NCI-H2196 treated with DMSO at 0.1 percent for 48 hours (cell line): Measurements from ENCODE around the gene SEMA3A.
A peak's percentile ranks its signal among the peaks of the same experiment; 100 is the strongest.
"Not testable (repeated sequence)": the region's sequence is repeated elsewhere in the genome, so short reads cannot be mapped to it uniquely, and the experiment has no call there.

ENCODE experiments used
- DNase-seq: peaks from one replicate; lab custom pipeline; 2025; ENCODE audit not compliant: unreplicated experiment; lab: John Stamatoyannopoulos, UW

Gene SEMA3A

GRCh38 chr7:84069999-84070500 lies 124.5 kb downstream of the SEMA3A start:
- DNase-seq = no peak

GRCh38 chr7:84069033-84069432 lies 125.6 kb downstream of the SEMA3A start:
- no peak for DNase-seq

DNA sequence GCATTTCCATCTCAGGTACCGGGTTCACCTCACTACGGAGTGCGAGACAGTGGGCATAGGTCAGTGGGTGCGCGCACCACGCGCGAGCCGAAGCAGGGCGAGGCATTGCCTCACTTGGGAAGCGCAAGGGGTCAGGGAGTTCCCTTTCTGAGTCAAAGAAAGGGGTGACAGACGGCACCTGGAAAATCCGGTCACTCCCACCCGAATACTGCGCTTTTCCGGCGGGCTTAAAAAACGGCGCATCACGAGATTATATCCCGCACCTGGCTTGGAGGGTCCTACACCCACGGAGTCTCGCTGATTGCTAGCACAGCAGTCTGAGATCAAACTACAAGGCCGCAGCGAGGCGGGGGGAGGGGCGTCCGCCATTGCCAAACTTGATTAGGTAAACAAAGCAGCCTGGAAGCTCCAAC lies 132.1 kb downstream of the SEMA3A start:
- not testable (repeated sequence) for DNase-seq

DNA sequence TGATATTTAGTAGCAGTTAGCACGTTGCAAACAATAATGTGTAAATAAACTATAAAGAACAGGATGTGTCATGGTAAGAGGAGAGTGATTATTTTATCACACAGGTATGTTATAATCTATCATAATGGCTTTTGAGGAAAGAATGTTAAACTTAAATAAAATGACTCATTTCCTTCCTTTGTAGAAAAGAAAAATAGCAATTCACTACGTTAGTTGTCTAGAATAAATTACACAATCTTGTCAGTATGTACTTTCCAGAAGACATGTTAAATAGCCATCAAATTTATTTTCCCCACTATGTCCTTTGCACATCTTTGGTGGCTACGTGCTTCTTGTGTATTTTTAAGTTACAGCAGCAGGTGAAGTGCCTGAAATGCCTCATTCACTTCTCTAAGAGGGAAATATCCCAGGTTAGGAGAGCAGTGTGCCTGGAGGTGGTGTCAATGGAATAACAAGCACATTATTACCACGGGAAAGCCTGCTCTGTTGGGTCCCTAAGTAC lies 133.8 kb downstream of the SEMA3A start:
- DNase-seq = no peak

- no peak for DNase-seq
Observed at GRCh38 chr7:84060000-84060399, 134.6 kb downstream of the SEMA3A start.

GRCh38 chr7:84058311-84059076 lies 136.1 kb downstream of the SEMA3A start:
- DNase-seq = no peak

DNA sequence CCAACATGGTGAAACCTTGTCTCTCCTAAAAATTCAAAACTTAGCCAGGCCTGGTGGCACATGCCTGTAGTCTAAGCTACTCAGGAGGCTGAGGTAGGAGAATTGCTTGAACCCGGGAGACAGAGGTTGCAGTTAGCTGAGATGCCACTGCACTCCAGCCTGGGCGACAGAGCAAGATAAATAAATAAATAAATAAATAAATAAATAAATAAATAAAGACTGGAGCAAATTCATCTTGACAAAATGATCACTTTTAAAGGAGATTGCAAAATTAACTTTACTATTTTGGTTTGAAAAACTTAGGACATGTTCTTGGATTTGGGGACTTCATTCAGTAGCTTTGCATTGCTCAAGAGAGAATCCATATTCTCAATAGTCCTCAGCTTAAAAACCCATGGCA lies 137.0 kb downstream of the SEMA3A start:
- DNase-seq = no peak

DNA sequence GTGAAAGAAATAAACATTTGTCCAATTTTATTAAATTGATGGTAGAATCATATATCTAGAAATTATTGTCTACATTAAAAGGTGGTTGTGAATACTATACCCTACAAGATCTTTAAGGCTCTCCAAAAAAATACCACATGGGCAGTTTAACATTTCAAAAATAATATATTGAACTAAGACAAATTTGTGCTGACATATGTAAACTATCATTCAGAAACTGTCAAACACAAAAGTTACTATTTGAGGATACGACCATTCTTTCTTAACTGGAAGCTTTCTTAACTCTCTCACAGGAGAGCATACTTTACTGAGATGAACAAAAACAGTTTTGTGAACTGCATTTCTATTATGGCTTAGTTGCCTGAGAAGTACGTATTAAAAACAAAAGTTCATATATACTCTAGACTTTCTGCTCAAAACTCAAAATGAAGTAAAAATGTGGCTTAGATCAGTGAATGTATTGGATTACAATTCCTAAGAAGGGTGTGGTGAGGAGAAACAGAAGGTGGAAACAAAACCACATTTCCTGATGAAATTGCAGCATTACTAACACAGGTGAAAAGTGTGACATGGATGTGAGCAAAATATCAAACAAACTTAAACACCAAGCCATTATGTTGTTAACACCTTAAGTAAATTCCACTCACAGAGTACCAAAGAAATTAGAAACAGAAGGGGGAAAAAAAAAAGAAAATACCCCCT lies 138.5 kb downstream of the SEMA3A start:
- DNase-seq = no peak

- not testable (repeated sequence) for DNase-seq
Observed at GRCh38 chr7:84055199-84055598, 139.4 kb downstream of the SEMA3A start.

- no peak for DNase-seq
Observed at GRCh38 chr7:84049071-84049836, 145.3 kb downstream of the SEMA3A start.

- no peak for DNase-seq
Observed at GRCh38 chr7:84047085-84047484, 147.5 kb downstream of the SEMA3A start.

DNA sequence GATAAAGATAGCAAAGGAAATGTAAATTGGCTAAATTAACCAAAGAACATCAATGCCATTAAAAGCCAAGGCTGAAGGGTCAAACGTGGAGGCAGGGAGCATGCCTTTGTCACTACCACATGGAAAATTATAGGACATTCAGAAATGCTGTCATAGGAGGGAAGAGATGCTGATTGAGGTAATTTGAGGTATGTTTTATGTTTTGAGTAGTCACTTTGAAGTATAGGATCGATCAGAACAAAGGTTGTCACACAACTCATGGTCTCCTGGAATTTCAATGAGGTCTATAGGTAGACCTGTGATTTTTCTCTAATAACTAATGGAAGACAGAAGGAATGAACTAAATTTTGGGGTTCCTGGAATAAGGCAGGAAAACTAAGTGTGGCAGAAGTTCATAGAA lies 149.8 kb downstream of the SEMA3A start:
- no peak for DNase-seq

GRCh38 chr7:84043661-84044191 lies 150.9 kb downstream of the SEMA3A start:
- DNase-seq = no peak

- no peak for DNase-seq
Observed at GRCh38 chr7:84042110-84042539, 152.5 kb downstream of the SEMA3A start.

- no peak for DNase-seq
Observed at GRCh38 chr7:84041649-84042048, 152.9 kb downstream of the SEMA3A start.

- no peak for DNase-seq
Observed at GRCh38 chr7:84040355-84040754, 154.2 kb downstream of the SEMA3A start.

GRCh38 chr7:84039432-84039831 lies 155.2 kb downstream of the SEMA3A start:
- no peak for DNase-seq

GRCh38 chr7:84027678-84028077 lies 166.9 kb downstream of the SEMA3A start:
- no peak for DNase-seq

GRCh38 chr7:84025332-84025927 lies 169.2 kb downstream of the SEMA3A start:
- DNase-seq = no peak

DNA sequence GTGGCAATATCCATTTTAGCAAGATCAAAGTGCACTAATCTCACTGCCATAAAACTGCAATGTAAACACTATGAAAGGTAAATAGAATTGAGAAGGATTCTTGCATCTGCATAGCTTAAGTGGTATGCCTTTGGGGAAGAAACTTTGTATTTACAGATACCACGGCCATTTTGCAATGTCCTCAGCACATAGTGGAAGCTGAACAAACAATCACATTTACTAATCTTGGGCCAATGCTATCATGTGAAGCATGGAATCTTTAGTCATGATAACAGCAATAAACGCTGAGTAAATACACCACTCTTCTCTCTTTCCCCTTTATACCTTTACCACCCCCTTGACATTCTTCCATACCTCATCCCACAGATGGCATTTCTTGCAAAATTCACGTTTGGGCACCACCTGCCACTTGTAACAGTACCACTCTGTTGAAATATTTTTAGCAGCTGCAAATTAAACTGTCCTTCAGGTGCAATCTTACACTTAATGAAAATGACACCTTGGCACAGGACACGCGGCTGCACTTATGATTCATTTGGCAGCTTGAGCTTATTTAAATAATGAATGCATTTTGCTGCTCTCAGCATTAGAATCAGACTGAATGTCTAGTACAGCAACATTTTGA lies 171.8 kb downstream of the SEMA3A start:
- DNase-seq = peak; percentile 45
